Hematopoietic multipotent progenitor cell treated with erythropoietin and hydrocortisone succinate and interleukin-3 and kit ligand, for 17 days (in vitro differentiated cells): Measurements from ENCODE around the gene PSMD6.

Source experiments
- DNase-seq: peaks from one replicate; pipeline ENCODE4 v3.0.0-alpha.2; 2015; ENCODE audit warnings: low spot score

Gene PSMD6

GRCh38 chr3:64046592-64046991 lies 23.3 kb upstream of the PSMD6 start:
- no peak for DNase-seq

- no peak for DNase-seq
Observed at GRCh38 chr3:64042952-64043351, 19.7 kb upstream of the PSMD6 start.

- no peak for DNase-seq
Observed at GRCh38 chr3:64039981-64040733, 16.9 kb upstream of the PSMD6 start.

- DNase-seq = no peak
Observed at GRCh38 chr3:64039332-64039731, 16.0 kb upstream of the PSMD6 start.

GRCh38 chr3:64038253-64038767 lies 15.0 kb upstream of the PSMD6 start:
- no peak for DNase-seq

GRCh38 chr3:64037084-64037483 lies 13.8 kb upstream of the PSMD6 start:
- DNase-seq = no peak

- DNase-seq = no peak
Observed at GRCh38 chr3:64033069-64033468, 9.8 kb upstream of the PSMD6 start.

- no peak for DNase-seq
Observed at GRCh38 chr3:64031540-64032508, 8.5 kb upstream of the PSMD6 start.

GRCh38 chr3:64030741-64031140 lies 7.4 kb upstream of the PSMD6 start:
- peak; percentile 84 for DNase-seq

GRCh38 chr3:64029287-64029686 lies 6.0 kb upstream of the PSMD6 start:
- no peak for DNase-seq

- DNase-seq = no peak
Observed at GRCh38 chr3:64028754-64029153, 5.5 kb upstream of the PSMD6 start.

- DNase-seq = no peak
Observed at GRCh38 chr3:64027658-64028057, 4.4 kb upstream of the PSMD6 start.

GRCh38 chr3:64026346-64026745 lies 3.1 kb upstream of the PSMD6 start:
- no peak for DNase-seq

GRCh38 chr3:64023861-64024223 lies 548 bp upstream of the PSMD6 start:
- DNase-seq = no peak

GRCh38 chr3:64022451-64023186 lies 675 bp downstream of the PSMD6 start:
- no peak for DNase-seq

GRCh38 chr3:64021922-64022321 lies 1.4 kb downstream of the PSMD6 start:
- DNase-seq = peak; percentile 45

GRCh38 chr3:64019879-64020278 lies 3.4 kb downstream of the PSMD6 start:
- no peak for DNase-seq

- DNase-seq = no peak
Observed at GRCh38 chr3:64019271-64019670, 4.0 kb downstream of the PSMD6 start.

GRCh38 chr3:64016941-64017620 lies 6.2 kb downstream of the PSMD6 start:
- DNase-seq = no peak

GRCh38 chr3:64011685-64012084 lies 11.6 kb downstream of the PSMD6 start:
- peak; percentile 72 for DNase-seq

GRCh38 chr3:64010199-64010598 lies 13.1 kb downstream of the PSMD6 start:
- DNase-seq = no peak

GRCh38 chr3:64009528-64009927 lies 13.8 kb downstream of the PSMD6 start:
- DNase-seq = no peak
